ENCODE results near the gene ST7.
A peak's percentile ranks its signal among the peaks of the same experiment; 100 is the strongest.

The ST7 gene

DNA sequence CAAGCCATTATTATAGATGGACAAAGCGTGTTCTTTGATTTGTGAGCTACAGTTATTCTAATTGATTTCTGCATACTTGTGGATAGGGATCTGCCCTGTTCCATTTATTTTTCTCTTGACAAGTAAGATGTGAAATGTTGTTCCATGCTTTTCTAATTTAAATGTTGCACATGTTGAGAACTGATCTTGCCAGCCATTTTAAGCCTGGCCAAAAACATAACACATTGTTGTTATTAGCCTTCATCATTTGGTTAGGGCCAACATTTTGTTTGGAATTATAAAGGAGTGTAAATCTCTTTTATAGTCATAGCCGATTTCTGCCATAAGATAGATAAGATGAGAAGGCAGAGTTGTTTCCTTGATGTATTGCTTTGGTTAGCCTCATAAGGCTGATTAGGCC, 252.6 kb downstream of the ST7 start:
- DNase-seq (ENCODE audit: low read depth) = no peak
- TF ChIP-seq, protein P1, sequence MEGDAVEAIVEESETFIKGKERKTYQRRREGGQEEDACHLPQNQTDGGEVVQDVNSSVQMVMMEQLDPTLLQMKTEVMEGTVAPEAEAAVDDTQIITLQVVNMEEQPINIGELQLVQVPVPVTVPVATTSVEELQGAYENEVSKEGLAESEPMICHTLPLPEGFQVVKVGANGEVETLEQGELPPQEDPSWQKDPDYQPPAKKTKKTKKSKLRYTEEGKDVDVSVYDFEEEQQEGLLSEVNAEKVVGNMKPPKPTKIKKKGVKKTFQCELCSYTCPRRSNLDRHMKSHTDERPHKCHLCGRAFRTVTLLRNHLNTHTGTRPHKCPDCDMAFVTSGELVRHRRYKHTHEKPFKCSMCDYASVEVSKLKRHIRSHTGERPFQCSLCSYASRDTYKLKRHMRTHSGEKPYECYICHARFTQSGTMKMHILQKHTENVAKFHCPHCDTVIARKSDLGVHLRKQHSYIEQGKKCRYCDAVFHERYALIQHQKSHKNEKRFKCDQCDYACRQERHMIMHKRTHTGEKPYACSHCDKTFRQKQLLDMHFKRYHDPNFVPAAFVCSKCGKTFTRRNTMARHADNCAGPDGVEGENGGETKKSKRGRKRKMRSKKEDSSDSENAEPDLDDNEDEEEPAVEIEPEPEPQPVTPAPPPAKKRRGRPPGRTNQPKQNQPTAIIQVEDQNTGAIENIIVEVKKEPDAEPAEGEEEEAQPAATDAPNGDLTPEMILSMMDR (conservative IDR thresholded peaks at IDR 0.05; ENCODE audit: control insufficient read depth, insufficient read depth, low read depth, low read length) = no peak

DNA sequence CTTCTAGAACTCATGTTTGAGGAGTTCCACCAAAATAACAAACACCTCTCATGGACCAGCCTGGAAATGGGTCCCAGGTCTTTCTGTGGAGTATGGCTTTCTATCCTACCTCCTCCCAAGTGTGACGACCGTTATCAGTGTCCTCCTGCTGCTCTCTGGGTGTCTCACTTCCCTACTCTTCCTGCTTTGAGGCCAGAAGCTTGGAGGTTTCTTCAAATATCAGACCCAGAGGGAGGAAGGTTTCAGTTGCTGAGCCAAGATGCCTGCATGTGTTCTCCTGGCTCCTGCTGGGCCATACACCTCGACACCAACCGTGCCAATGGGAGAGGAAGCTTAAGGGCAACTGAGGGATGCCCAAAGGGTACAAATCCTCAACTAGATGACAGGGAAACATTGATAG, 255.0 kb downstream of the ST7 start:
- H3K4me3 ChIP-seq (ENCODE audit: control insufficient read depth, low read depth, low read length) = no peak overlapping the region
- DNase-seq (ENCODE audit: low read depth) = no peak
- TF ChIP-seq, protein P1 (conservative IDR thresholded peaks at IDR 0.05; ENCODE audit: control insufficient read depth, insufficient read depth, low read depth, low read length) = no peak

More for the DNA sequence above, 252.6 kb downstream of the ST7 start:
- no peak overlapping the region for H3K4me3 ChIP-seq (ENCODE audit: control insufficient read depth, low read depth, low read length)

DNA sequence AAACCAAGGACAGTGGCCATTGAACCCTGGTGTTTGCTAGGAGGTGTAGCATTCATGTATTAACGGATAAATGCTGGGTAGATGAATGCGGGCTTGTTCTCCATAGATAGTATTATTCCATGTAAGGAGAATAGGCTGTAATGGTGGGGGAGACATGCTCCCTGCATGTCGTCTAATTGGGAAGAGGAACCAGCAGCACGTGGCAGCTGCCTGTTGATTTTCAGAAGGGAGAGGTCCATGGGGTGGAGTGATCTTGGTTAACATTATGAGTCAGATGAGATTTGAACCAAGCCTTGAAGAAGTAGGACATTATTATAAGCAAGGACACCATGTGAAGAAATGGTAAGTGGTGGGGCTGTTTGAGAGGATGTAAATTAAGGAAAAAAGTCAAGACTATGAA, 257.1 kb downstream of the ST7 start:
- TF ChIP-seq, protein P1 (conservative IDR thresholded peaks at IDR 0.05; ENCODE audit: control insufficient read depth, insufficient read depth, low read depth, low read length) = no peak
- no peak for DNase-seq (ENCODE audit: low read depth)
- no peak overlapping the region for H3K4me3 ChIP-seq (ENCODE audit: control insufficient read depth, low read depth, low read length)

DNA sequence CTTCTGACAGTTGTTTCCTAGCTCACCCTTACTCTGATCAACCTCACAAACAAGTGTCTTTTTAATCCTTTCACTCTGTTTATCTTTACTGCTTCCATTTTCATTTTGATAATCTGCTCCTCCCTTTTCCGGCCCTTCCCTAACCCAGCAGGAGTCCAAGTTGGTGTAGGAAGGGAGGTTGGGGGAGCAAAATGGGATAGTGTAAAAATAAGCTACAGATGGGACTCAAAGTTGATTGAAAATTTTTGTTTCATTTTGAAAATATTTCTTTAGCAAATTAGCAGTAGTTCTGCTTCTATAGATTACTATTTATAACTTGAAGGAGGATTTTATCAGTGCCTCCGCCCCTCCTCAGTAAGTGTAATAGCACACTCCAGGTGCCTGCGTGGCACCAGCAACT, 257.6 kb downstream of the ST7 start:
- TF ChIP-seq, protein P1 (conservative IDR thresholded peaks at IDR 0.05; ENCODE audit: control insufficient read depth, insufficient read depth, low read depth, low read length) = no peak
- DNase-seq (ENCODE audit: low read depth) = no peak
- H3K4me3 ChIP-seq (ENCODE audit: control insufficient read depth, low read depth, low read length) = no peak overlapping the region

DNA sequence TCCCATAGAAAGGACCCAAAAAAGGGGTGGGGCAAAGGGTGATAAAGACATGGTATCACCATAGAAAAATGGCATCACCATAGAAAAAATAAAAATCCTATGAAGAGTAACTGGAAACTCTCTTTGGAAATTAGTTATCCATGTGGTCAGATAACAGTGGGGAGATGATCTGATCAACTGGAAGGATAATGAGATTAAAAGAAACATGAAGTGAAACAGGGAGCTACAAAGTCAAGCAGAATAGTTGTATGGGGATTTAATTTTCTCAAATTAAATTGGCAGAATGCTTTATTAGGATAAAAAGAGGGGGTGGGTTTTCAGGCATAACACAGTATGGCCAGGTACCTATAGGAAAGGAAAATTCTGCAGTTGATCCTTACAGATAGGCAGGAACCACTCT, 258.3 kb downstream of the ST7 start:
- TF ChIP-seq, protein P1 (conservative IDR thresholded peaks at IDR 0.05; ENCODE audit: control insufficient read depth, insufficient read depth, low read depth, low read length) = no peak
- DNase-seq (ENCODE audit: low read depth) = no peak
- no peak overlapping the region for H3K4me3 ChIP-seq (ENCODE audit: control insufficient read depth, low read depth, low read length)

DNA sequence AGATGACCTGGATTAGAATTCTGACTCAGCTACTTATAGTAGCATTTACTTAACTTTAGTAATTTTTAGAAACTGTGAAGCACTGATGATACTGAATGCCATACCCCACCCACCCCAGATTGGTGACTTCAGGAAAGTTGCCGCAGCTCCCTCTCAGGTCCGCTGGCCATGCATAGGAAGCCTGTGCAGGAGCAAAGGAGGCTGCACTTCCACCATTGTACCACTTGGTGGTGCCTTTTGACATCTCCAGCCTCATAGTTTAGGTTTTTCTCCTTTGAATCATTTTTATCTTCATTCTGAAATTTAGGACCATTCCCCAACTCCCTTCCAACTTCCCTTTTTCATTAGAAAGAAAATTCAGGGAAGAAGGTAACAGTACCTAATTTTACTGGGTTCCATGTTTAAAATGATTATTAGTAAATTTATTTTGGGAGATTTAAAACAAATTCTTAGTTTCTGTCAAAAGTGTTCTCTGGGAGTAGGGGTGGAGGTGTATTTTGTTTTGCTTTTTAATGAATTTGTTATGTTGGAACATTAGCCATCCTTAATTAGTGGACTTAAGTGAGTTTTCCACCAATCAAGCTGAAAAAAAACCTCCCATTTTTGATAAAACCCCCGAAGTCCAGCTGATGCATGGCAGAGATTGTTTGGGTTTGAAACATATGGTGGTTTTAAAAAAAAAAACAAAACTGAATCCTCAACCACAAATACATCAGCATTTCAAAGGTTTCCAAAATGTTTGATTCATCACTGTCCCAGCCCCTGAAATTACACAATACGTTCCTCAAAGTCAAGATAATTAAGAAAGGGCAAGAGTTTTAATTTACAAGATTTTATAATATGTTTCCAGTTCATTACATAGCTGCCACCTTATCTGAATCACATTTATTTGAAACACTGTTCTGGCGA, 259.9 kb downstream of the ST7 start:
- DNase-seq (ENCODE audit: low read depth) = peak; percentile 80
- no peak overlapping the region for H3K4me3 ChIP-seq (ENCODE audit: control insufficient read depth, low read depth, low read length)
- TF ChIP-seq, protein P1 (conservative IDR thresholded peaks at IDR 0.05; ENCODE audit: control insufficient read depth, insufficient read depth, low read depth, low read length) = peak; percentile 98
